ENCODE measurements around the gene EOLA2. TPM values are rescaled to one million over a fixed set of nuclear protein-coding genes. Genes with fewer than 3 reads are reported as not detected.

The EOLA2 gene
- total RNA-seq, 1 donor from 2014 or later, result 53.0 TPM

DNA sequence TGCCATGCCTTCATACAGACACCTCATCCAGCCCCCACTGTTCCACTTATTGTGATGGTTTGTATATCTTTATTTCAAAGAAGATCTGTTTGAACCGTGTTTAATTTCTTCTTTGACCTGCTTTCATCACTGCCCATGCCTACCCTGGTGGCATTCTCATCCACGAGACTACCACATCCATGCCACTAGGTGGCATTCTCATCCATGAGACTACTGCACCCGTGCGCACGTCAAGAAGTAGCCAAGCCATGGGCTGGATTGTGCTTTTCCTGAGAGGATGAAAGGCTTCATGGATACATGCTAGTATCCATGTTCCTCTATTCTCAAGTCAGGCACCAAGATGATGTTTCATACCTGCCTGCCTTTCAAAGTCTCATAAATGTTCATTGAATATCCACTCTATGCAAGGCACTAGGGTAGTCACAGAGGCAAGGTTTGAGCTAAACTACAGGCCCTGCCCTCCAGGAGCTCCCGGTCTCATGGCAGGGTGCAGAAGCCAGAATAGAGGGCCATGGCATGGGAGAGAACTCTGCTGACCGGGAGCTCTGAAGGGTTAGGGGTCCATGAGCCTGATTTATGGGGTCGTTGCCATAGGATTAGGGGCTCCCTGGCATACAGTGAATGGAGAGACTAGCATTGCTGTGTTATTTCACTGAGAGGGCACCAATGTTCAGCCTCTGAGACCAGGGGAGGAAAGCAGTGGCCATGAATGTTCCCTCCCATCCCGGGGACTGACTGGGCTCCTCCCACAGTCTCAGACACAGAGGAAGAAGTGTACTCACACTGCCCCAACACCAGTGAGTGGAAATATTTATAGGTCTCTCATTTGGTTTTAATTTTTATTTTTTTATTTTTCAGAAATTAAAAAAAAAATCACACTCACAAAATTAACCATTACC is 24.8 kb upstream of the EOLA2 start:
- Mint-ChIP-seq H3K36me3 (ENCODE audit: unreplicated experiment) (no peaks in the 10 kb centered on the region), H3K9me3 (ENCODE audit: unreplicated experiment) (no peaks in the 10 kb centered on the region), H3K27me3 (ENCODE audit: unreplicated experiment) (peaks cover 1% of the 10 kb centered on the region), H3K4me3 (ENCODE audit: unreplicated experiment) (no peak overlapping the region), H3K27ac (ENCODE audit: unreplicated experiment) (peak overlapping the region; percentile 28), H3K4me1 (ENCODE audit: low read depth, unreplicated experiment) (no peaks in the 10 kb centered on the region)
- TF ChIP-seq, protein P1, sequence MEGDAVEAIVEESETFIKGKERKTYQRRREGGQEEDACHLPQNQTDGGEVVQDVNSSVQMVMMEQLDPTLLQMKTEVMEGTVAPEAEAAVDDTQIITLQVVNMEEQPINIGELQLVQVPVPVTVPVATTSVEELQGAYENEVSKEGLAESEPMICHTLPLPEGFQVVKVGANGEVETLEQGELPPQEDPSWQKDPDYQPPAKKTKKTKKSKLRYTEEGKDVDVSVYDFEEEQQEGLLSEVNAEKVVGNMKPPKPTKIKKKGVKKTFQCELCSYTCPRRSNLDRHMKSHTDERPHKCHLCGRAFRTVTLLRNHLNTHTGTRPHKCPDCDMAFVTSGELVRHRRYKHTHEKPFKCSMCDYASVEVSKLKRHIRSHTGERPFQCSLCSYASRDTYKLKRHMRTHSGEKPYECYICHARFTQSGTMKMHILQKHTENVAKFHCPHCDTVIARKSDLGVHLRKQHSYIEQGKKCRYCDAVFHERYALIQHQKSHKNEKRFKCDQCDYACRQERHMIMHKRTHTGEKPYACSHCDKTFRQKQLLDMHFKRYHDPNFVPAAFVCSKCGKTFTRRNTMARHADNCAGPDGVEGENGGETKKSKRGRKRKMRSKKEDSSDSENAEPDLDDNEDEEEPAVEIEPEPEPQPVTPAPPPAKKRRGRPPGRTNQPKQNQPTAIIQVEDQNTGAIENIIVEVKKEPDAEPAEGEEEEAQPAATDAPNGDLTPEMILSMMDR (IDR thresholded peaks at IDR 0.05; ENCODE audit: partially characterized antibody, unreplicated experiment), result peak; percentile 60
- peak; percentile 42 for DNase-seq

DNA sequence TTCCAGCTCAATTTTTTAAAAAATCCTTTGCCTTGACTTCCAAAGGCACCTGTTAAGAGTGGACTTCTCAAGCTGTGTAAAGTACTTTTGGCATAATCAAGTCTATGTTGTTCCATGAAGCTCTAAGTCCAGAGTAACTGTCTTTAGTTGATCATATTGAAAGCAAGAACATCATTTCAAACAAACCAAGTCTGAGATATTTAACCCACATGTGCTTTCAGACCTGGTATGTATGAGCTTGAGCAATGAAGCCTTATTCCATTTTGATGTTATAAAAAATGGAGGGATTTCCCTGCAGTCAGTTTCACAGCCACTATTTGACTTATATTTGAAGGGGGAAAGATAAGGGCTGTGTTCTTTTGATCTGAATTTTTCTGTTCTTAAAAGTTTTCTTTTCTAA is 23.7 kb upstream of the EOLA2 start:
- peaks cover 1% of the 10 kb centered on the region for H3K27me3 Mint-ChIP-seq (ENCODE audit: unreplicated experiment)
- no peaks in the 10 kb centered on the region for H3K9me3 Mint-ChIP-seq (ENCODE audit: unreplicated experiment)
- H3K4me3 Mint-ChIP-seq (ENCODE audit: unreplicated experiment), result no peak overlapping the region
- H3K36me3 Mint-ChIP-seq (ENCODE audit: unreplicated experiment), result no peaks in the 10 kb centered on the region
- TF ChIP-seq, protein P1 (IDR thresholded peaks at IDR 0.05; ENCODE audit: partially characterized antibody, unreplicated experiment), result no peak
- H3K27ac Mint-ChIP-seq (ENCODE audit: unreplicated experiment), result no peak overlapping the region
- DNase-seq, result no peak
- no peaks in the 10 kb centered on the region for H3K4me1 Mint-ChIP-seq (ENCODE audit: low read depth, unreplicated experiment)

DNA sequence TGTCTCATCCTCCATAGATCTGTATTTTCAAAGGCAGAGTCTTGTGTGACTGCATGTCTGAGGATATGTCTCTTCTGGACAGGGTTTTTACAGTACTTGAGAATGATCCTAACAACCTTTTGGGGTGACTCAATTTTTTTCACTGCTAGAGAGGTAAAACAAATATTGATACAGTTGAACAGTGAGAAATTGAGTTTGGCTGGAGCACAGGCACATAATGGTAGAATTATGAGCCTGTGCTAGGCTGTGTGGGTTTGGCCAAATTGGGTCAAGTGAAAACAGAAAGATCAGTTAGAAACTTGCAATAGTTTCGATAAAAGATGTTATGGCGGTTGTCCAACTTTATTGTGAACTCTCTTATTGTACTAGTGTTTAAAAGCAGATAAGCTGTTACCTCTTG is 23.3 kb upstream of the EOLA2 start:
- TF ChIP-seq, protein P1 (IDR thresholded peaks at IDR 0.05; ENCODE audit: partially characterized antibody, unreplicated experiment), result no peak

DNA sequence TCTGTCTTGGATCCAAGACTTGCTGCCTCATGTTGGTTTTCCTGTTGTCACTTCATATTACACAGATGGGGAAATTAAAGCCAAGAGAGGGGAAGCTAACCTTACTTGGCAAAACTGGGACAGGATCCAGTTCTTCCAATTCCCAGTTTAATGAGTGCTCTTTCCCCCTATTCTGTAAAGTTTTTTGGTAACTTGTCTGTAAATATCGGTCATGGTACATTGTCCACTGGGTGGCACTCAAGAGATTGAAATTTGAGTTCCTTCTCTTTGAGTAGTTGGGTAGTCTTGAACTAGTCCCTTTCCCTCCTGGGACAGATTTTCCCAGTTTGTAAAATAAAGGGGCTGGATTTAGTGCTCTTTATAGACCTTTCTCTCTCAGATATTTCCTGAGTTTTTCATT is 12.4 kb upstream of the EOLA2 start:
- Mint-ChIP-seq H3K9me3 (ENCODE audit: unreplicated experiment) (no peaks in the 10 kb centered on the region), H3K36me3 (ENCODE audit: unreplicated experiment) (no peaks in the 10 kb centered on the region)

More for the DNA sequence above, 23.3 kb upstream of the EOLA2 start:
- Mint-ChIP-seq H3K4me1 (ENCODE audit: low read depth, unreplicated experiment) (no peaks in the 10 kb centered on the region), H3K27ac (ENCODE audit: unreplicated experiment) (no peak overlapping the region), H3K27me3 (ENCODE audit: unreplicated experiment) (peaks cover 1% of the 10 kb centered on the region), H3K36me3 (ENCODE audit: unreplicated experiment) (no peaks in the 10 kb centered on the region), H3K4me3 (ENCODE audit: unreplicated experiment) (no peak overlapping the region), H3K9me3 (ENCODE audit: unreplicated experiment) (no peaks in the 10 kb centered on the region)
- no peak for DNase-seq

More for the DNA sequence above, 12.4 kb upstream of the EOLA2 start:
- H3K27me3 Mint-ChIP-seq (ENCODE audit: unreplicated experiment), result no peaks in the 10 kb centered on the region
- no peak overlapping the region for H3K27ac Mint-ChIP-seq (ENCODE audit: unreplicated experiment)
- TF ChIP-seq, protein P1 (IDR thresholded peaks at IDR 0.05; ENCODE audit: partially characterized antibody, unreplicated experiment), result peak; percentile 33
- DNase-seq, result no peak
- H3K4me1 Mint-ChIP-seq (ENCODE audit: low read depth, unreplicated experiment), result no peaks in the 10 kb centered on the region
- no peak overlapping the region for H3K4me3 Mint-ChIP-seq (ENCODE audit: unreplicated experiment)

All from glutamatergic neuron (in vitro differentiated cells).